ENCODE results near the gene STX7.

STX7 gene

DNA sequence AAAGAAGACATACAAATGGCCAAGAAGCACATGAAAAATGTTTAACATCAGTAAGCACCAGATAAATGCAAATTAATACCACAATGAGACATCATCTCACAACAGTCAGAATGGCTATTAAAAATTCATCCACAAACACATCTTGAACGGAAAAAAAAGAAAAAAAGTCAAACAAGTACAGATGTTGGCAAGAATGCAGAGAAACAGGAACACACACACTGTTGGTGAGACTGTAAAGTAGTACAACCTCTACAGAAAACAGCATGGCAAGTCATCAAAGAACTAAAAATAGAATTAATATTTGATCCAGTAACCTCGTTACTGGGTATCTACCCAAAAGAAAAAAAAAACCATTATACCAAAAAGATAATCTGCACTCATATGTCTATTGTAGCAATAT, 6.5 kb downstream of the STX7 start:
- Histone ChIP-seq H3K4me1 (ENCODE audit: low read length) (peaks cover 27% of the 10 kb centered on the region), H3K4me3 (ENCODE audit: low read length) (no peak overlapping the region), H4K20me1 (ENCODE audit: insufficient read depth, low read length) (peaks cover 63% of the 10 kb centered on the region), H3K4me2 (ENCODE audit: low read length) (no peak overlapping the region), H3K36me3 (replicated peaks; ENCODE audit: low read depth, low read length) (peaks cover 39% of the 10 kb centered on the region), H3K79me2 (ENCODE audit: low read length) (peaks cover 89% of the 10 kb centered on the region), H3K27ac (ENCODE audit: low read length) (no peak overlapping the region), H2AFZ (ENCODE audit: low read depth, low read length) (no peak overlapping the region), H3K9me3 (ENCODE audit: insufficient read depth, low read length) (no peaks in the 10 kb centered on the region), H3K27me3 (ENCODE audit: low read depth, low read length) (no peaks in the 10 kb centered on the region), H3K9ac (ENCODE audit: low read length) (no peak overlapping the region)
- no peak for TF ChIP-seq CTCF (IDR thresholded peaks at IDR 0.05; ENCODE audit: low read depth, low read length)

DNA sequence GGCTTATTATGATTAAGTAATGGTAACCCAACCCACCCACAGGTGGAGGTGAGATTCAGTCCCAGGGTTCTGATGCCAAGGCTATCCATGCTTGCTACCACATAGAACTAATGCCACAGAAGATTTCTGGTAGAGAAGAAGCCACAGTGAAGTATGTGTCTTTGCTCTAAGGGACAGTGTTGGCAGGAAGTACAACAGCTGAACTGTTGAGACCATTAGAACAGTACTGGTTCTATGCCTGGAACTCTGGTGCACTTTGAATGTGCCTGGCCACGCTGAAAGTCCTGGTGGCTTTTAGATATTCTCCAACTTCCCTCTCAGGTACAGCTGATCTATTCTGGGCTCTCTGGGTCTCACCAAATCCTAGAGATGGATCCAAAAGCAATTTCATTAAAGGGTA, 7.8 kb downstream of the STX7 start:
- Histone ChIP-seq H3K4me1 (ENCODE audit: low read length) (peaks cover 26% of the 10 kb centered on the region), H3K9me3 (ENCODE audit: insufficient read depth, low read length) (no peaks in the 10 kb centered on the region), H3K79me2 (ENCODE audit: low read length) (peaks cover 89% of the 10 kb centered on the region), H2AFZ (ENCODE audit: low read depth, low read length) (no peak overlapping the region), H3K4me2 (ENCODE audit: low read length) (no peak overlapping the region), H3K9ac (ENCODE audit: low read length) (no peak overlapping the region), H4K20me1 (ENCODE audit: insufficient read depth, low read length) (peaks cover 57% of the 10 kb centered on the region), H3K4me3 (ENCODE audit: low read length) (no peak overlapping the region), H3K27me3 (ENCODE audit: low read depth, low read length) (no peaks in the 10 kb centered on the region), H3K27ac (ENCODE audit: low read length) (no peak overlapping the region), H3K36me3 (replicated peaks; ENCODE audit: low read depth, low read length) (peaks cover 47% of the 10 kb centered on the region)
- TF ChIP-seq CTCF (IDR thresholded peaks at IDR 0.05; ENCODE audit: low read depth, low read length), result no peak
- TF ChIP-seq EZH2phosphoT487 (IDR thresholded peaks at IDR 0.05; ENCODE audit: low read depth), result no peak

DNA sequence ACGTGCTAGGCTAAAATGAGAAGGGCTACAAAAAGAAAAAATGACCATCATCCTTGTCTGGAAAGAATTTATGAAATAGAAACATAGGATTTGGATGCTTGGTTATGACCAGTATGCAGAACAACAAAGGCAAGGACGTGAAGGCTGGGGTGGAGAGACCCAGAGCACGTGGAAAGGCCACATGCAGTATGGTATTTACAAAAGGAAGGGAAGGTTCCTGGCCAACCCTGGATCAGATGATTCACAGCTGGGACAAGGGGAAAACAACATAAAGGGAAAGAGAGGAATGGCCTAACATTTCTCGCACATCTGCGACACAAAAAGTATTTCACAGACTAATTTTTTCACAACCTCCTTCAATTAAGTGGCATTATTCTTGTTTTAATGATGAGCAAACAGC, 8.2 kb downstream of the STX7 start:
- Histone ChIP-seq H3K4me1 (ENCODE audit: low read length) (peaks cover 30% of the 10 kb centered on the region), H3K9me3 (ENCODE audit: insufficient read depth, low read length) (no peaks in the 10 kb centered on the region), H3K4me3 (ENCODE audit: low read length) (no peak overlapping the region), H3K27ac (ENCODE audit: low read length) (no peak overlapping the region), H3K27me3 (ENCODE audit: low read depth, low read length) (no peaks in the 10 kb centered on the region), H3K79me2 (ENCODE audit: low read length) (peaks cover 89% of the 10 kb centered on the region), H3K36me3 (replicated peaks; ENCODE audit: low read depth, low read length) (peaks cover 50% of the 10 kb centered on the region), H2AFZ (ENCODE audit: low read depth, low read length) (no peak overlapping the region), H4K20me1 (ENCODE audit: insufficient read depth, low read length) (peaks cover 53% of the 10 kb centered on the region), H3K4me2 (ENCODE audit: low read length) (no peak overlapping the region), H3K9ac (ENCODE audit: low read length) (no peak overlapping the region)
- TF ChIP-seq EZH2phosphoT487 (IDR thresholded peaks at IDR 0.05; ENCODE audit: low read depth) (no peak), CTCF (IDR thresholded peaks at IDR 0.05; ENCODE audit: low read depth, low read length) (no peak)

- peak overlapping the region; percentile 44; the same call in 1 of the 2 replicates for H3K4me3 ChIP-seq (ENCODE audit: low read length)
- H3K4me1 ChIP-seq (ENCODE audit: low read length), result peaks cover 67% of the 10 kb centered on the region
- H3K9me3 ChIP-seq (ENCODE audit: insufficient read depth, low read length), result no peaks in the 10 kb centered on the region
- H3K79me2 ChIP-seq (ENCODE audit: low read length), result peaks cover 61% of the 10 kb centered on the region
- H3K27me3 ChIP-seq (ENCODE audit: low read depth, low read length), result no peaks in the 10 kb centered on the region
- H2AFZ ChIP-seq (ENCODE audit: low read depth, low read length), result no peak overlapping the region
- H3K36me3 ChIP-seq (replicated peaks; ENCODE audit: low read depth, low read length), result peaks cover 40% of the 10 kb centered on the region
- H3K4me2 ChIP-seq (ENCODE audit: low read length), result peak overlapping the region; percentile 67
- peak overlapping the region; percentile 99 for H3K27ac ChIP-seq (ENCODE audit: low read length)
- no peak for TF ChIP-seq CTCF (IDR thresholded peaks at IDR 0.05; ENCODE audit: low read depth, low read length)
- TF ChIP-seq EZH2phosphoT487 (IDR thresholded peaks at IDR 0.05; ENCODE audit: low read depth), result no peak
- peak overlapping the region; percentile 62; the same call in 1 of the 2 replicates for H3K9ac ChIP-seq (ENCODE audit: low read length)
- peaks cover 12% of the 10 kb centered on the region for H4K20me1 ChIP-seq (ENCODE audit: insufficient read depth, low read length)
These were observed 13.2 kb downstream of the STX7 start for GRCh38 chr6:132499757-132500156.
